Neural cell (in vitro differentiated cells): Measurements from ENCODE around the gene HIPK2.

Experiments used
- EP300 ChIP-seq: fragments of 450-650 bp; conservative IDR thresholded peaks from 2 replicates; pipeline ENCODE4 v1.6.1; 2014; ENCODE audit warnings: antibody characterized with exemption, mild to moderate bottlenecking, moderate library complexity; ENCODE audit not compliant: poor library complexity, severe bottlenecking
- EZH2 ChIP-seq: fragments of 200-600, 300-800 bp; shearing (Covaris generic), sonication (generic); IDR thresholded peaks from 2 replicates; pipeline ENCODE4 v1.6.1; 2014; ENCODE audit warnings: antibody characterized with exemption, low read length, borderline replicate concordance, mild to moderate bottlenecking; ENCODE audit not compliant: insufficient read depth, poor library complexity, severe bottlenecking
- MXI1 ChIP-seq: fragments of 450-650 bp; conservative IDR thresholded peaks from 2 replicates; pipeline ENCODE4 v1.6.1; 2014; ENCODE audit warnings: antibody characterized with exemption, mild to moderate bottlenecking; ENCODE audit not compliant: poor library complexity, severe bottlenecking
- POLR2AphosphoS5 ChIP-seq: IDR thresholded peaks from 2 replicates; pipeline ENCODE4 v1.6.1; 2012
- RAD21 ChIP-seq: fragments of 450-650 bp; conservative IDR thresholded peaks from 2 replicates; pipeline ENCODE4 v1.6.1; 2014; ENCODE audit warnings: antibody characterized with exemption, mild to moderate bottlenecking, moderate library complexity
- REST ChIP-seq: IDR thresholded peaks from 2 replicates; pipeline ENCODE4 v1.6.1; 2012; ENCODE audit warnings: borderline replicate concordance
- SMC3 ChIP-seq: fragments of 450-650 bp; conservative IDR thresholded peaks from 2 replicates; pipeline ENCODE4 v1.6.1; 2014; ENCODE audit warnings: antibody characterized with exemption, mild to moderate bottlenecking, moderate library complexity; ENCODE audit not compliant: poor library complexity
- TAF1 ChIP-seq: IDR thresholded peaks from 2 replicates; pipeline ENCODE4 v1.6.1; 2012; ENCODE audit warnings: low read depth
- TF ChIP-seq, protein P1 (sequence below): fragments of 450-650 bp; IDR thresholded peaks from 2 replicates; pipeline ENCODE4 v1.5.1; 2014; ENCODE audit warnings: antibody characterized with exemption, mild to moderate bottlenecking, moderate library complexity; ENCODE audit not compliant: poor library complexity, severe bottlenecking

DNA sequence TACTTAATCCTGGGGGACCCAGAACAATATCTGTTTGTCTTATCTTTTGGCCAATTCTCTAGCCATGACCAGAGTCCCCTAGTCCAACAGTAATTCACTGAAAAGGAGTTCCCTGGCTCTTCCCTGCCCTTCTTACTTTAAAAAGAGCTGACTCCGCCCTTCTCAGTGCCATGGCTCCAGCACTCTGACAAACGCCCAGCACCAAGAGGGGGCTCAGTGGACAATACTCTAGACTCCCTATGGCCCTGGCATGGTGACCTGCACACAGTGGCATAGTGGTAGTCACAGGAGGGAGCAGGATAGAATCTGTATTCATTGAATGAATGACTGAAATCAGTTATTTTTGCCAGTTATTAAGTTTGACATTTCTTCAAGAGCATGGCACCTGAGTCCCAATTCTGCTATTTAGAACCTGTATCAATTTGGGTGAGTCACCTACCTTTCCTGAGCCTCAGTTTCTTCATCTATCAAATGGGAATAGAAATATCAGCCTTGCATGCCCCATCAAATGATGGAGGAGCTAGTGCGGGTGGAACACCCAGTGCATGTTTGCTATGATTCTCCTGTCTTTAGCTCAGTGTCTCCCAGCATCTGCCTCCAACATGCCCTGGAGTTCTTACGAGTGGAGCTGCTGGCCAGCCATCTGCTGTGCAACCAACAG, 184.9 kb downstream of the HIPK2 start:
- TF ChIP-seq, protein P1, sequence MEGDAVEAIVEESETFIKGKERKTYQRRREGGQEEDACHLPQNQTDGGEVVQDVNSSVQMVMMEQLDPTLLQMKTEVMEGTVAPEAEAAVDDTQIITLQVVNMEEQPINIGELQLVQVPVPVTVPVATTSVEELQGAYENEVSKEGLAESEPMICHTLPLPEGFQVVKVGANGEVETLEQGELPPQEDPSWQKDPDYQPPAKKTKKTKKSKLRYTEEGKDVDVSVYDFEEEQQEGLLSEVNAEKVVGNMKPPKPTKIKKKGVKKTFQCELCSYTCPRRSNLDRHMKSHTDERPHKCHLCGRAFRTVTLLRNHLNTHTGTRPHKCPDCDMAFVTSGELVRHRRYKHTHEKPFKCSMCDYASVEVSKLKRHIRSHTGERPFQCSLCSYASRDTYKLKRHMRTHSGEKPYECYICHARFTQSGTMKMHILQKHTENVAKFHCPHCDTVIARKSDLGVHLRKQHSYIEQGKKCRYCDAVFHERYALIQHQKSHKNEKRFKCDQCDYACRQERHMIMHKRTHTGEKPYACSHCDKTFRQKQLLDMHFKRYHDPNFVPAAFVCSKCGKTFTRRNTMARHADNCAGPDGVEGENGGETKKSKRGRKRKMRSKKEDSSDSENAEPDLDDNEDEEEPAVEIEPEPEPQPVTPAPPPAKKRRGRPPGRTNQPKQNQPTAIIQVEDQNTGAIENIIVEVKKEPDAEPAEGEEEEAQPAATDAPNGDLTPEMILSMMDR, result no peak
- TF ChIP-seq EP300, result no peak
- TF ChIP-seq POLR2AphosphoS5, result no peak
- TF ChIP-seq RAD21, result no peak
- TF ChIP-seq EZH2, result no peak
- TF ChIP-seq MXI1, result no peak
- no peak for TF ChIP-seq TAF1
- no peak for TF ChIP-seq REST
- TF ChIP-seq SMC3, result no peak
